ENCODE results near the gene POLR2H. TPM values are rescaled to one million over a fixed set of nuclear protein-coding genes. Genes with fewer than 3 reads are reported as not detected.

The POLR2H gene
- total RNA-seq, 1 experiment from 2014 or later: 156 TPM

GRCh38 chr3:184317201-184317600 is 44.3 kb upstream of the POLR2H start:
- Histone ChIP-seq H3K36me3 (ENCODE audit: control insufficient read depth, insufficient read depth, low read length) (peaks cover 30% of the 10 kb centered on the region), H3K27me3 (ENCODE audit: control insufficient read depth, insufficient read depth, low read length) (no peaks in the 10 kb centered on the region), H3K4me1 (ENCODE audit: control insufficient read depth, insufficient read depth, low read length) (peaks cover 44% of the 10 kb centered on the region), H3K27ac (ENCODE audit: low read length) (peak overlapping the region; percentile 63), H3K4me3 (ENCODE audit: low read depth in 2 of 2, low read length in 2 of 2) (peak overlapping the region; percentile 91 to 96), H3K9me3 (ENCODE audit: control insufficient read depth, insufficient read depth, low read depth, low read length) (no peaks in the 10 kb centered on the region)
- DNase-seq (ENCODE audit: low read depth, low spot score): no peak
- CTCF ChIA-PET: no interaction called here
- intact Hi-C loops (cut with micrococcal nuclease; ENCODE audit: unreplicated experiment) (no loop called here), in situ Hi-C loops (cut with HindIII; ENCODE audit: low pct_unique_long_range_greater_than_20kb, low sequenced_read_pairs) (no loop called here)
- TF ChIP-seq TCF7L2 (IDR thresholded peaks at IDR 0.05; ENCODE audit: low read depth, low read length) (no peak), REST (IDR thresholded peaks at IDR 0.05; ENCODE audit: insufficient read depth in 1 of 2, low read depth in 2 of 2, low read length in 1 of 2) (no peak), POLR2AphosphoS5 (IDR thresholded peaks at IDR 0.05; ENCODE audit: low read depth, low read length) (no peak), CTCF (IDR thresholded peaks at IDR 0.05) (no peak), SIN3A (IDR thresholded peaks at IDR 0.05; ENCODE audit: borderline replicate concordance, insufficient read depth, low read depth, low read length) (no peak)
- TSS peak; percentile 59 for BruUV-seq (replicated peaks)
- no peak for ATAC-seq
- POLR2A ChIA-PET: no interaction called here

GRCh38 chr3:184320104-184320445 is 41.4 kb upstream of the POLR2H start:
- peaks cover 44% of the 10 kb centered on the region for H3K4me1 ChIP-seq (ENCODE audit: control insufficient read depth, insufficient read depth, low read length)
- in situ Hi-C loops (cut with HindIII; ENCODE audit: low pct_unique_long_range_greater_than_20kb, low sequenced_read_pairs): no loop called here
- DNase-seq (ENCODE audit: low read depth, low spot score): peak; percentile 72
- ATAC-seq: peak; percentile 89
- peak overlapping the region; percentile 84 for H3K27ac ChIP-seq (ENCODE audit: low read length)
- no peaks in the 10 kb centered on the region for H3K9me3 ChIP-seq (ENCODE audit: control insufficient read depth, insufficient read depth, low read depth, low read length)
- ChIA-PET POLR2A (interaction anchor here (0.6 to 0.7 kb wide), 2 partner anchors 28 to 53 kb away, joined by 4 to 8 read pairs; no protein-coding TSS in a partner anchor), CTCF (no interaction called here)
- H3K27me3 ChIP-seq (ENCODE audit: control insufficient read depth, insufficient read depth, low read length): no peaks in the 10 kb centered on the region
- peaks cover 55% of the 10 kb centered on the region for H3K36me3 ChIP-seq (ENCODE audit: control insufficient read depth, insufficient read depth, low read length)
- BruUV-seq (replicated peaks): no TSS peak
- peak overlapping the region in 1 of 2 experiments; percentile 53; a peak in 2 of 4 replicates for H3K4me3 ChIP-seq (ENCODE audit: low read depth in 2 of 2, low read length in 2 of 2)
- intact Hi-C loops (cut with micrococcal nuclease; ENCODE audit: unreplicated experiment): no loop called here
- TF ChIP-seq POLR2AphosphoS5 (IDR thresholded peaks at IDR 0.05; ENCODE audit: low read depth, low read length) (peak; percentile 51; the same call in 1 of the 2 replicates), CTCF (IDR thresholded peaks at IDR 0.05) (no peak)

All from Panc1 (cell line).